ENCODE results near the gene ORM1. TPM values are rescaled to one million over a fixed set of nuclear protein-coding genes. Genes with fewer than 3 reads are reported as not detected.
"Not testable (repeated sequence)": the region's sequence is repeated elsewhere in the genome, so short reads cannot be mapped to it uniquely, and the experiment has no call there.

Gene ORM1
- total RNA-seq, 4 donors from 2014 or later: 1.6 TPM; not detected in 3

DNA sequence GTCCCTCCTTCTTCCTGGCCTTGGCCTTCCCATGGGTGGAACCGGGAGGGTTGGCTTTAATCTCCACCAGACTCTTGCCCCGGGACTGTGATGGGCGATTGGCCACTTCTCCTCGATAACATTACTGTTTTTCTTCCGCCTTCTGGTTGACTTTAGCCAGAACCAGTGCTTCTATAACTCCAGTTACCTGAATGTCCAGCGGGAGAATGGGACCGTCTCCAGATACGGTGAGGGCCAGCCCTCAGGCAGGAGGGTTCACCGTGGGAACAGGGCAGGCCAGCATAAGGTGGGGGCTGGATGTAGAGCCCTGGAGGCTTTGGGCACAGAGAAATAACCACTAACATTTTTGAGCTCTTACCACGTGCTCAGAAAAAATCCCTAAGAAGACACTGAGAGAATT is 7.7 kb downstream of the ORM1 start:
- ATAC-seq: no peak
- Histone ChIP-seq H3K27ac (no peak overlapping the region), H3K4me1 (no peaks in the 10 kb centered on the region), H3K9me3 (no peaks in the 10 kb centered on the region), H3K27me3 (peaks cover 9% of the 10 kb centered on the region), H3K36me3 (peaks cover 0 to 11% of the 10 kb centered on the region in 2 donors), H3K4me3 (no peak overlapping the region)
- TF ChIP-seq POLR2A (IDR thresholded peaks at IDR 0.05) (no peak), POLR2AphosphoS5 (IDR thresholded peaks at IDR 0.05) (no peak), EP300 (IDR thresholded peaks at IDR 0.05) (no peak)
- TF ChIP-seq, protein P1, sequence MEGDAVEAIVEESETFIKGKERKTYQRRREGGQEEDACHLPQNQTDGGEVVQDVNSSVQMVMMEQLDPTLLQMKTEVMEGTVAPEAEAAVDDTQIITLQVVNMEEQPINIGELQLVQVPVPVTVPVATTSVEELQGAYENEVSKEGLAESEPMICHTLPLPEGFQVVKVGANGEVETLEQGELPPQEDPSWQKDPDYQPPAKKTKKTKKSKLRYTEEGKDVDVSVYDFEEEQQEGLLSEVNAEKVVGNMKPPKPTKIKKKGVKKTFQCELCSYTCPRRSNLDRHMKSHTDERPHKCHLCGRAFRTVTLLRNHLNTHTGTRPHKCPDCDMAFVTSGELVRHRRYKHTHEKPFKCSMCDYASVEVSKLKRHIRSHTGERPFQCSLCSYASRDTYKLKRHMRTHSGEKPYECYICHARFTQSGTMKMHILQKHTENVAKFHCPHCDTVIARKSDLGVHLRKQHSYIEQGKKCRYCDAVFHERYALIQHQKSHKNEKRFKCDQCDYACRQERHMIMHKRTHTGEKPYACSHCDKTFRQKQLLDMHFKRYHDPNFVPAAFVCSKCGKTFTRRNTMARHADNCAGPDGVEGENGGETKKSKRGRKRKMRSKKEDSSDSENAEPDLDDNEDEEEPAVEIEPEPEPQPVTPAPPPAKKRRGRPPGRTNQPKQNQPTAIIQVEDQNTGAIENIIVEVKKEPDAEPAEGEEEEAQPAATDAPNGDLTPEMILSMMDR (IDR thresholded peaks at IDR 0.05): no peak
- 76 to 80% methylated on average over 1 to 8 of the region's 10 CpGs for WGBS, 2 donors (ENCODE audit: low coverage in 1 of 2)

DNA sequence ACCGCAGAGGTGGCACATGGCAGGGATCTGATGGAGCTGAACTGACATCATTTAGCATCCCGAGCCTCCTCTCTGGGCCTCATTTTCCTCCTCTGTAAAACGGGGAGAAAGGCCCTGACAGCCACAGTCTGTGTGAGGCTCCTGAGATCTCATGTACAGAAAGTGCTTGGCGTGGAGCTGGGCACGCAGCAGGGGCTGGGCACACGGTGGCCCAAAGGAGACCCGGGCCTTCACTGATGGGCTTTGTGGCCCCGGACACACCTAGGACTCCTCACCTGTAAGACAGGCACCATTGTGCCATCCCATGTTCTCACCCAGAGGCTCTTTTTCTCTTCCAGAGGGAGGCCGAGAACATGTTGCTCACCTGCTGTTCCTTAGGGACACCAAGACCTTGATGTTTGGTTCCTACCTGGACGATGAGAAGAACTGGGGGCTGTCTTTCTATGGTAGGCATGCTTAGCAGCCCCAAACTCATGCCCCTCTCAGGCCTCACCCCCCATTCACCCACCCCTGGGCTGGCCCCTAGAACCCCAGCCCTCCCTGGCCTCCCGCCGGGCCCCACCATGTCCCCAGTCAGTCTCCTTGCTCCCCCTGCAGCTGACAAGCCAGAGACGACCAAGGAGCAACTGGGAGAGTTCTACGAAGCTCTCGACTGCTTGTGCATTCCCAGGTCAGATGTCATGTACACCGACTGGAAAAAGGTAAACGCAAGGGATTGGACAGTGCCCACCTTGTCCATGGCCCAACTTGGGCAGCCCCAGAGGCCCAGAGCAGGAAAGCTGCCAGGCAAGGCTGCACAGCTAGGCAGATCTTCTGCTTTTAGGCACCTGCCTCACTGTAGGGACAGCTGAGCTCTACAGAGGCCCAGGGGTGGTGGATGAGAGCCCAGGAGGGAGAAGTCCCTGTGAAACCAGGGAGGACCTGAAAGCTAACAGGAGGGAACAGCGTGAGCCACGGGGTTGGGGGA is 8.6 kb downstream of the ORM1 start:
- H3K27ac ChIP-seq, H3K9me3 ChIP-seq, ATAC-seq, H3K4me3 ChIP-seq, H3K4me1 ChIP-seq, H3K27me3 ChIP-seq: not testable (repeated sequence)
- H3K36me3 ChIP-seq: peaks cover 0 to 19% of the 10 kb centered on the region in 2 donors
- WGBS, 2 donors (ENCODE audit: low coverage in 1 of 2): 100% methylated on average over 1 of the region's 19 CpGs

DNA sequence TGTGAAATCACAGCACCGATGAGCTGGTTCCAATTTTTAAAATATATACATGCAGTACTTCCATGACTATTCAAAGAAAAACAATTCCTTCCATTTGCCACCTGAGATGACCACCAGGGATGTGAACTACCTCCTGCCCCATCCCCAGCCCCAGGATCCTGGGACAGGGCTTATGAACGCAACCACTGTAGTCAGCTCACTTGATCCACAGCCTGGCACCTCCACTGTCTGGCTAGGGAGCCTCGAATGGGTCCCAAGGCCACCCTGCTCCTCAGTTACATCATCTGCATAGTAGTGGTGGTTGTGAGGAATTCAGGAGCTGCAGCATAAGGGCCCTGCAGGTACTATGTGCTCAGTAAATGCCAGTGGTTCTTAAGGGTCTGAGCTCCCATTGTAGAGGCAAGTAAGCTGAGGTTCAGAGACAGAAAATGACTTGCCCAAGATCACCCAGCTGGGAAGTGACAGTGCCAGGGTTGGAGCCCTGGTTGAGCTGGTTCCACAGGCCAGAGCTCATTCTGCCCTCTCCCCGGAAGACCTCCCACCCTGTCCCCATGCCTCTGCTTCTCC is 9.7 kb downstream of the ORM1 start:
- not testable (repeated sequence) for H3K4me3 ChIP-seq, H3K9me3 ChIP-seq, H3K4me1 ChIP-seq, H3K27ac ChIP-seq, ATAC-seq, H3K27me3 ChIP-seq
- H3K36me3 ChIP-seq: peaks cover 0 to 30% of the 10 kb centered on the region in 2 donors
- WGBS, 2 donors (ENCODE audit: low coverage in 1 of 2): 86 to 100% methylated on average over 1 of the region's 4 CpGs

DNA sequence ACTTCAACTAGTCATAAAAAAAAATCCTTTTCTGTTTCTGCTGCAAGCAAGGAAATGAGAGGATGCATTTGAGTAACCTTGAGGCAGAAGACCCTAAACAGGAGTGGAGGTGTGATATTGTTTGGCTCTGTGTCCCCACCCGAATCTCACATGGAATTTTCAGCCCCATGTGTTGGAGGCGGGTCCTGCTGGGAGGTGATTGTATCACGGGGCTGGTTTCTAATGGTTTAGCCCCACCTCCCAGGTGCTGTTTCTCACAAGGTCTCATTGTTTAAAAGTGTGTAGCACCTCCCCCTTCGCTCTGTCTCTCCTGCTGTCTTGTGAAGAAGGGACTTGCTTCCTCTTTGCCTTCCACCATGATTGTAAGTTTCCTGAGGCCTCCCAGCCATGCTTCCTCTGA is 10.8 kb downstream of the ORM1 start:
- not testable (repeated sequence) for H3K27me3 ChIP-seq, H3K9me3 ChIP-seq, ATAC-seq, H3K4me3 ChIP-seq, H3K27ac ChIP-seq, H3K4me1 ChIP-seq
- no CpG with 5 or more reads among the region's 4 CpGs for whole genome bisulfite sequencing, 2 donors (ENCODE audit: low coverage in 1 of 2)
- H3K36me3 ChIP-seq: peaks cover 0 to 41% of the 10 kb centered on the region in 2 donors

DNA sequence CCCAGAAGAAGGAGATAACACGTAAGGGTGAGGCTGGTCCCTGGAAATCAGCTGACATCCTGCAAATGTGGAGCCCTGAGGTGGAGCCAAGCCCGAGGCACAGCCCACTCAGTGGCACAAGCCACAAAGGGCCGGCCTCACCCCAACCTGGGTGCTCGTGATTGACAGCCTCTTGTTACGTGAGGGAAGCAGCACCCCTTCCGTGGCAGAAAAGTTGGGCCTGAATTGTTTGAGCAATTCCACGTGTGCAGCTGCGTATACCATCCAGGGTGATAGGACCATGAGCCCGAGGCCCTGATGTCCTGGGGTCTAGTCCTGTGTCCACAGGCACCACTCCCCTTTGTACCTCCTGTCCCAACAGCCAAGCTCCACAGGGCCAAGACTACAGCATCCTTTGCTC is 11.6 kb downstream of the ORM1 start:
- Histone ChIP-seq H3K4me3 (no peak overlapping the region), H3K27ac (no peak overlapping the region), H3K4me1 (no peaks in the 10 kb centered on the region), H3K9me3 (no peaks in the 10 kb centered on the region), H3K36me3 (peaks cover 0 to 49% of the 10 kb centered on the region in 2 donors), H3K27me3 (no peaks in the 10 kb centered on the region)
- no CpG with 5 or more reads among the region's 9 CpGs for WGBS, 2 donors (ENCODE audit: low coverage in 1 of 2)
- no peak for ATAC-seq
- TF ChIP-seq, protein P1 (IDR thresholded peaks at IDR 0.05): no peak
- TF ChIP-seq POLR2A (IDR thresholded peaks at IDR 0.05) (no peak), EP300 (IDR thresholded peaks at IDR 0.05) (no peak), POLR2AphosphoS5 (IDR thresholded peaks at IDR 0.05) (no peak)

DNA sequence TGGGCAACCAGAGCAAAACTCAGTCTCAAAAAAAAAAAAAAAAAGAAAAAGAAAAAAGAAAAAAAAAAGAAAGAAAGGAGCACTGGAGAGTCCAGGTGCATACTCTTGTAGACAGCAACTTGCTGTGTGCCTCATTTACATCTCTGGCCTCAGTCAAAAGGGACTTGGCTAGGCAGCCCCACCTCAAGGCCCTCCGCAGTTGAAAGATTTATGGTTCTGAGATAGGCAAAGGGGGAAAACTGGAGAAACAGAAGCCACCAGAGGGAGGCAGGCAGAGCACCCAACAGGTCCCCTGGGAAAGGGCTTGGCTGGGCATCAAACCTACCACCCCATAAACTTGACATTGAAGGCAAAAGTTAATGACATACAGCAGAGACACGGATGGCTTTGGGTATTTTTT is 12.8 kb downstream of the ORM1 start:
- Histone ChIP-seq H3K27me3 (no peaks in the 10 kb centered on the region), H3K4me1 (no peaks in the 10 kb centered on the region), H3K27ac (no peak overlapping the region), H3K9me3 (no peaks in the 10 kb centered on the region), H3K4me3 (no peak overlapping the region), H3K36me3 (peaks cover 0 to 62% of the 10 kb centered on the region in 2 donors)
- no peak for ATAC-seq
- WGBS, 2 donors (ENCODE audit: low coverage in 1 of 2): 54 to 69% methylated on average over 2 of the region's 2 CpGs
- no peak for TF ChIP-seq POLR2AphosphoS5 (IDR thresholded peaks at IDR 0.05)
- TF ChIP-seq EP300 (IDR thresholded peaks at IDR 0.05): no peak
- TF ChIP-seq POLR2A (IDR thresholded peaks at IDR 0.05): no peak
- TF ChIP-seq, protein P1 (IDR thresholded peaks at IDR 0.05): no peak
